PFSK-1 (cell line): ENCODE results near the gene CATSPERE.

Experiments used
- FOXP2 ChIP-seq: optimal IDR thresholded peaks from 2 replicates; pipeline ENCODE3; 2011; ENCODE audit warnings: borderline replicate concordance, control low read depth, inconsistent platforms; ENCODE audit not compliant: insufficient read depth; ENCODE audit errors: extremely low read length, extremely low read depth
- POLR2AphosphoS5 ChIP-seq: IDR thresholded peaks from 2 replicates; pipeline ENCODE4 v1.6.1; 2012; ENCODE audit warnings: low read depth, mild to moderate bottlenecking, control low read depth, low read length, moderate library complexity
- SIN3A ChIP-seq: IDR thresholded peaks from 2 replicates; pipeline ENCODE4 v1.6.1; 2012; ENCODE audit warnings: mild to moderate bottlenecking, low read length, moderate library complexity, borderline replicate concordance; ENCODE audit not compliant: insufficient read depth
- TAF1 ChIP-seq: IDR thresholded peaks from 2 replicates; pipeline ENCODE4 v1.6.1; 2012; ENCODE audit warnings: low read length, control low read depth, borderline replicate concordance; ENCODE audit not compliant: insufficient read depth
- TF ChIP-seq, protein P1 (sequence below), 2 experiments: IDR thresholded peaks; 2 replicates each; pipeline versions ENCODE4 v1.6.1 to v1.8.0; 2011 to 2012; ENCODE audit warnings: low read depth in 2 of 2, low read length in 2 of 2, control low read depth in 1 of 2, inconsistent platforms in 1 of 2, mild to moderate bottlenecking in 1 of 2, moderate library complexity in 1 of 2; ENCODE audit not compliant: insufficient read depth in 1 of 2

CATSPERE gene

DNA sequence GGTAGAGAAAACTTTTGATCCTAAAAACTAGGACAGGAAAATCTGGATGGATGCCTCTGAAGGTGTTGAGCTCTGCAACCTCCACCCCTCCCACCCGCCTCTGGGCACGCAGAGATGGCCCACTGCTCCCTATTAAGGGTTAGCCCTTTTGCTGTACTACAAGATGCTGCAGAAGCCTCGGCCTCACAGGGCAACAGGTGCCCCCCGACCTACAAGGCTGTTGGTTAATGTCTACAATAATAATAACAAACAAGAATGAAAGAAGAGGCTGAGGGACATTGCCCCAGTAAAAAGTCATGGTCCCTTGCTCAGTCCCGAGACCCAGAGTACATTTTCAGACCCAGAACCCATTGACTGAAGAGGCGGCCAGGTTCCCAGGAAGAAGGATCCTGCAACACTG, 184.3 kb downstream of the CATSPERE start:
- TF ChIP-seq, protein P1, sequence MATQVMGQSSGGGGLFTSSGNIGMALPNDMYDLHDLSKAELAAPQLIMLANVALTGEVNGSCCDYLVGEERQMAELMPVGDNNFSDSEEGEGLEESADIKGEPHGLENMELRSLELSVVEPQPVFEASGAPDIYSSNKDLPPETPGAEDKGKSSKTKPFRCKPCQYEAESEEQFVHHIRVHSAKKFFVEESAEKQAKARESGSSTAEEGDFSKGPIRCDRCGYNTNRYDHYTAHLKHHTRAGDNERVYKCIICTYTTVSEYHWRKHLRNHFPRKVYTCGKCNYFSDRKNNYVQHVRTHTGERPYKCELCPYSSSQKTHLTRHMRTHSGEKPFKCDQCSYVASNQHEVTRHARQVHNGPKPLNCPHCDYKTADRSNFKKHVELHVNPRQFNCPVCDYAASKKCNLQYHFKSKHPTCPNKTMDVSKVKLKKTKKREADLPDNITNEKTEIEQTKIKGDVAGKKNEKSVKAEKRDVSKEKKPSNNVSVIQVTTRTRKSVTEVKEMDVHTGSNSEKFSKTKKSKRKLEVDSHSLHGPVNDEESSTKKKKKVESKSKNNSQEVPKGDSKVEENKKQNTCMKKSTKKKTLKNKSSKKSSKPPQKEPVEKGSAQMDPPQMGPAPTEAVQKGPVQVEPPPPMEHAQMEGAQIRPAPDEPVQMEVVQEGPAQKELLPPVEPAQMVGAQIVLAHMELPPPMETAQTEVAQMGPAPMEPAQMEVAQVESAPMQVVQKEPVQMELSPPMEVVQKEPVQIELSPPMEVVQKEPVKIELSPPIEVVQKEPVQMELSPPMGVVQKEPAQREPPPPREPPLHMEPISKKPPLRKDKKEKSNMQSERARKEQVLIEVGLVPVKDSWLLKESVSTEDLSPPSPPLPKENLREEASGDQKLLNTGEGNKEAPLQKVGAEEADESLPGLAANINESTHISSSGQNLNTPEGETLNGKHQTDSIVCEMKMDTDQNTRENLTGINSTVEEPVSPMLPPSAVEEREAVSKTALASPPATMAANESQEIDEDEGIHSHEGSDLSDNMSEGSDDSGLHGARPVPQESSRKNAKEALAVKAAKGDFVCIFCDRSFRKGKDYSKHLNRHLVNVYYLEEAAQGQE (IDR thresholded peaks at IDR 0.05; ENCODE audit: insufficient read depth in 1 of 2, low read depth in 2 of 2, low read length in 2 of 2): no peak
- TF ChIP-seq FOXP2: no peak
- no peak for TF ChIP-seq TAF1
- TF ChIP-seq POLR2AphosphoS5: no peak
- no peak for TF ChIP-seq SIN3A

- TF ChIP-seq SIN3A: no peak
- TF ChIP-seq TAF1: no peak
- TF ChIP-seq FOXP2: no peak
- no peak for TF ChIP-seq POLR2AphosphoS5
- TF ChIP-seq, protein P1 (IDR thresholded peaks at IDR 0.05; ENCODE audit: insufficient read depth in 1 of 2, low read depth in 2 of 2, low read length in 2 of 2): no peak
These were observed 184.8 kb downstream of the CATSPERE start for GRCh38 chr1:244645890-244646289.

GRCh38 chr1:244647819-244648218, 186.7 kb downstream of the CATSPERE start:
- TF ChIP-seq SIN3A: no peak
- TF ChIP-seq, protein P1 (IDR thresholded peaks at IDR 0.05; ENCODE audit: insufficient read depth in 1 of 2, low read depth in 2 of 2, low read length in 2 of 2): no peak

DNA sequence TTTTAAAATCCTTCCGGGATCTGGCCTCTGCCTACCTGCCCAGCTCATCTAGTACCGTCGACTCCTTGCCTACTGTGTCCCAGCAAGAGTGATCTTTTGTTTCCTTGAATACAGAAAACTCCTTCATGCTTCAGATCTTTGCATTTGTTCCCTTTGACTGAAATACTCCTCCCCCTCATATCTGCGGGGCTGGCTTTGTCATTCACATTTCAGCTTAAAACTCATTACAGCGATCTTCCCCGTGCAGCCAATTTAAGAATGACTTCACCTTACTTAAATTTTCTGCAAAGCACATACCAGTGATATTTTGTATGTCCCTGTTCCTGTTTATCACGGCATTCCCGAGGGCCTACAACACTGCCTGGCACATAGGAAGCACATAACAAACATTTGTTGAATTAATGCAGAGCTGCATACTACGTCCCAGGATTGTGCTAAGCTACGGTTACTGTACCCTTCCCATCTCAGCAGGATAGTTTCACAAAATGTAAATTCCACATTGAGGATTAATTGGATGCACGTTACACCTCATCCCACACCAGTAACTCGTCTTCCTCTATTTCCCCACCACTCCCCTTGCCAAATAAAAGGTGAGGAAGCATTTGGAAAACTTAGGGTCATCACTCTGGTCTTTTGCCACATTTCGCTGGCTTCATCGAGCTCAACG, 191.0 kb downstream of the CATSPERE start:
- no peak for TF ChIP-seq TAF1
- no peak for TF ChIP-seq SIN3A
- TF ChIP-seq, protein P1 (IDR thresholded peaks at IDR 0.05; ENCODE audit: insufficient read depth in 1 of 2, low read depth in 2 of 2, low read length in 2 of 2): no peak
- no peak for TF ChIP-seq POLR2AphosphoS5
- no peak for TF ChIP-seq FOXP2
